Fibroblast of skin of scalp (primary cell): Measurements from ENCODE around the gene CYP27C1.

Experiments
- DNase-seq: peaks from one replicate; pipeline ENCODE4 v3.0.0-alpha.2; 2013

The CYP27C1 gene

DNA sequence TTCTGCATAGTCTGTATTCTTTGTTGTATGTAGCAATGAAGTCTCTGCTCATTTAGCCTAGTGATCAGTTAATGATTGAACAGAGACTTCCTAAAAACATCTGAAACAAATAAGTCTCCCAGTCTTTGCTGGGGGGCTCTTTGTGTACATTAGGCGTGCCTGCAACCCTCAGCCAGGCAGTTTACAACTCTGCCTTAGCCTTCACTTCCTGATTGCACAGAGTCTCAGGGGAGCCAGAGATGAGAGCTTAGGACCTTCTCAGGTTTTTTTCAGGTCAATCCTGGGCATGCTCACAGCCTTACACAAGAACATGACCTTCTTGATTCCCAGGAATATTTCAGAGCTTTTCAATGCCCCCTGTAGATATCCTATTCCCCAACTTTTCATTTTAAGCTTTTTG, 69.1 kb downstream of the CYP27C1 start:
- no peak for DNase-seq

DNA sequence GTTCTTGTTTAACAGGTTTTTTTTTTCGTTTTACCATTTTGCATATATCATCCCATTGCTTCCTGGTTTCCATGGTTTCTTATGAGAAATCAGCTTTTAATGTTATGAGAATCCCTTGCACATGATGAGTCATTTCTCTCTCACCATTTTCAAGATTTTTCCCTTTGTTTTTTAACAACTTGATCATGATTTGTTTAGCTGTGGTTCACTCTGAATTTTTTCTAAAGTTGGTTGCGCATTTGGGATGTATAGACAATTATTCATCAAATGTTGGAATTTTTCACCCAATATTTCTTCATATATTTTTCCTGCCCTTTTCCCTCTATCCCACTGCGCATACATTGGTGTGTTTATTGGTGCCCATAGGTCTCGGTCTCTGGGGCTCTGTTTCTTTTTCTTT, 70.7 kb downstream of the CYP27C1 start:
- DNase-seq: peak; percentile 98

DNA sequence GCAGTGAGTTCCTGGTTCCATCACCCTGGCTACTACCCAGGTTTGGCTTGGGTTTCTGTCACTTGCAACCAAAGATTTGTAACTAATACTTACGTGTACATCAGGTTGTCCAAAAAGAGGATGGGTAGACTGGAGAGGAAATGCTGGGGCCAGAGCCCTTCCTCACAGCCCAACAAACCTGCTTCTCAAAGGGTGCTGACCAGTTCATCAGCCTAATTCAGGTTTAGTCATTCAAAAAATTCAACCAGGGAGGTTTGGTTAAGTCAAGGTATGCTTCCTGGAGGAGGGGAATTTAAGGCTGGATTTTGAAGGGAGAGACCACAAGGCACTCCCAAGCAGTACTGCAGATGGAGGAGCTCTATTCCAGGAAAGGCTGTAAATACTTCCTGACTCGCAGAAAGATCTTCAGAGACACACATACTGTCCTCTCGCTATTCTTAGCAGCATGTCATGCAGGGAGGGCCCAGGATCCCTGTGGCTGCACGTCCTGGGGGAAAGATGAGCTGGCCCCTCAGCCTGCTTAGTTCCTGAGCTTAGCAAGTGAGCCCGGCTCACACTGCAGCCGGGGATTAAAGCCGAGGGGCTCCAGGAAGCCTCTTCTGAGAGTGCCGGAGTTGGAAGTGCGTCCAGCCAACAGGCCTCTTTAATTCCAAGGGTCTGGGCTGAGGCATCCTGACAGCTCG, 73.1 kb downstream of the CYP27C1 start:
- peak; percentile 84 for DNase-seq

DNA sequence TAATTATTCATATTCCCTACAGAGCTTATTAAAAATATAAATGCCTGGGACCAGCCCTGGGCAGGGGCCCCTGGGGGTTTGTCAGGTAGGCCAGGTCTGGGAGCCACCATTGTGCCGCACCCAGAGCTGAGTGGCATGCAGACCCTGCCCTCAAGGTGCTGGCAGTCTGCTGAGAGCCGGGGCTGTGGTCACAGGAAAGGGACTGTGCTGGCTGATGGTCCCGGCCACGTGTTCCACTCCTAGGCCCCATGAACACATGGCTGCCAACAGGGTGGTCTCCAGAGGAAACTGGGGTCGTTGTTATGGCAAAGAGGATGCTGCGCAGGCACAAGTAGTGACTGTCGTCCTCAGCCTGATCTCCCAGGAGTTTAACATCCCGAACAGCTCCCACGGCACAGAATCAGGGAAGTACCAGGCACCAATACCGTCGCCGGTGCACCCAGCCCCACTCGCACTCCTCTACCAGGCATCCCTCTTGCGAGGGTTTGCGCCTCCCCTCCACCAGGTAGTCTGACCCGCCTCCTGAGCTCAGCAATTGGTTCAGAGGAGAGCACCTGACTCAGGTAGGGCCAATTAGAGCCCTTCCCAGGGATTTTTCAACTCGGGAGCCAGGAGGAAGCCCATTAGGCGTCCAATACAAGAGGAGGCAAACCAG, 73.9 kb downstream of the CYP27C1 start:
- no peak for DNase-seq

DNA sequence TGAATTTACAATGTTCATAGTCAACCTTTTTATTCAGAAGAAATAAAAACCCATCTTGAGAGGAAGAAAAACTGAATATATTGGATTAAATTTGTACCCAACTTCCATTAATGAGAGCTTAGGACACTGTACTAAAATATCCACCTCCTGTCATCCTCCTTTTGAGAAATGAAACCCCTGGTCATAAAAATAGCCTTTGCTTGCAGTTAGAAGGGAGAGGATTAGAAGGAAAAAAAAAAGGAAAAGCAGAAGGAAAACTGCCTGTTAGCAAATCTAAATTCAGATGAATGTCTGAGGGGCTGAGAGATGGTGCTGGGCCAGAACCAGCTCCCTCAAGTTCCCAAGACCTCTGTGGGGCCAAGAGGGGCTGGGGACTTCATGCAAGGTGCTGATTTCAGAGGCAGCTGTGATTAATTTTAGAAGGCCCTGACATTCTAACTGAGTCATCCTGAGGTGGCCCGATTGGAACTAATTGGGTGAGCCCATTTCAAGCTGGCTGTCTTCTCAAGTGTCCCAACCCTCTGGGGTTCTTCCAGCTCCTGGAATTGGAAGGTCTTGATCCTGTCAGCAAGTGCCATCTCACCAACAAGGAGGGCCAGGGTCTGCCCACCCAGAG, 74.7 kb downstream of the CYP27C1 start:
- DNase-seq: peak; percentile 73

DNA sequence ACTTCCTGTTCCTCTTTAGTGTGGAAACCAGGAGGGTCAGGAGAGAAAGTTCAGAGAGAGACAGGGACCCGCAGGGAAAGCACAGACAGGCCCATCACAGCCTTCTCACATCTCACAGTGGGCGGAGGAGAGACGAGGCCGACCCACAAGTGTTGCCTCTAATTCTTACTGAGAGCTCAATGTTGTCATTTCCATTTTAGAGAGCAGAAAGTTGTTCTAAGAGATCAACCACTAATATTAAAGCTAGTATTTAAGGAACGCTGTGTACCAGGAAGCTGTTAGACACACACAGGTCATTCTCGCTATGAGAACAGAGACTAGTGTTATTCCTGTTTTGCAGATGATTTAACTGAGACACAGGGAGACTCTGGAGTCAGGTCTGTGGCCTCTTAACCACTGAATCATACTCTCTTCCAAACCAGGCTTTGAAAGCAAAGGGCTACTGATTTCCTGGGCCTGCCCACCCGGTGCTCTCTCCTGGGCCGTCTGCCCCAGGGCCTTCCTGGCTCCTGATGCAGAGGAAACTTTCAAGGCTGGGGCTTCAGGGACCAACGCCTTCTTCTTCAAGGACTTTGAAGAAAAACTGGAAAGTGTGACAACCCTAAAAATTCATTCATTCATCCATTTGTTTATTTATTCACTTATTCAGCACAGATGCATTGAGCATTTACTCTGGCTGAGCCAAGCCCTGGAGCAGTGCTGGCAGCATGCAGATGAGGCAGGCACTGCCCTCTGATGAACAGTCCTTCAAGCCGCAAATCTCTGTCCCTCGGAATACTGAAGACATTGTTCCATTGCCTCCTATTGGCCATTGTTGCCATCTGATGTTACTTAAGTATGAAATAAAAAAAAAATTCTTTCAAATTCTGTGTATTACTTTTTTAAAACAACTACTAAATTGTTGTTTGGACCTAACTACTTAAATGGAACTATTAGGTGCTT, 76.0 kb downstream of the CYP27C1 start:
- DNase-seq: peak; percentile 53

DNA sequence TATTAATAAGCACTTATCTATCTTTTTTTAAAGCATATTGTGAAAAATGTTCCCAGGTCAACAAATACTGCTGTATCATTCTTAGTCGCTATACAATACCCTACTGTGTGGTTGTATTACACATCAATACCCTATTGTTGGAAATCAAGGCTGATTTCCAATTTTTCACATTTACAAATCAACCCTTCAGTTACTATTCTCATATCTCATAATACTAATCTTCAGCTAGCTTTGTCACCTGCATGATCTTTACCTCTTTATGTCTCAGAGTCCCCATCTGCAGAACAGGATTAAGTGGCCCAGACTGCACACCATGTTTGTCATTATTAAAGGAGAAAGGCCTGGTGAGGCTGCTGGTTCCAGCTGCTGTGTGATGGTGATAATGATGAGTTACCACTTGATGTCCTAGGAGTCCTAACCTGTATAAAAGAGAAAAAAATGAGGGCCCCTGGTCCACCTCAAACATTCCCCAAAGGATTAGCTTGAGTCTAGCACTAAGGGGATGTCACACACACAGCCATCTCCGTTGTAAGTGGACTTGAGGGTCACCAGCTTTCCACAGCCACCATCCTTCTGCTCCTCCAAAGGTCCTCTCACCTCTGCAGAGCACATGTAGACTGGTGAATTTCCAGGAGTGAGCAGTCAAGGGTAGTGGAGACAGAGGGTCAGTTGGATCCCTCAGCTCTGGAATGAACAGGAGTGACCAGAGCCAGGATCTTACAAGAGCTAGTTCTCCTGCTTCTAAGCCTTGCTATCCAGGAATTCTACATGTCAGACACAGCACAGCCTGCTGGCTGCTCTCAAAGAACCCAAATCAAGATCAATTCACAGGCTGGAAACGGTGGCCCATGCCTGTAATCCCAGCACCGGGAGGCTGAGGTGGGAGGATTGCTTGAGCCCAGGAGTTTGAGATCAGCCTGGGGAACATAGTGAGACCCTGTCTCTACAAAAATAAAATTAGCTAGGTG, 77.2 kb downstream of the CYP27C1 start:
- DNase-seq: no peak

DNA sequence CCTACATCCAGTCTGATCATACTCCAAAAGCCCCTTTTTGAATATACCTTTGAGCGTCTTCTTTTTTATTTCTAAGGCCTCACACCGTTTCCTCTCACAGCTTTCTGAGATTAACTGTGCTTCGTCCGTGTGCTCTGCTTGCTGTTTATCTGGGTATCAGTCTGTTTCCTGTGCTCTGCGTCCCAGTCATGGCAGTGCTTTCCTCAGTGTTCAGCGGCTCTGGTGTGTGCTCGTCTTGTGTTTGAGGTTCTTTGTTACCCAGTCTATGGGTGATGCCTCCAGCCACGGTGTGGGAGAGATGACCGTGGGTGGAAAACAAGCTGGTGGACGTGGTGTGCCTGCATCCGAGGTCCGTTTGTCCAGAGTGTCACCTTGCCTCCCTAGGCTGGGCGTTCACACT, 79.6 kb downstream of the CYP27C1 start:
- DNase-seq: no peak

DNA sequence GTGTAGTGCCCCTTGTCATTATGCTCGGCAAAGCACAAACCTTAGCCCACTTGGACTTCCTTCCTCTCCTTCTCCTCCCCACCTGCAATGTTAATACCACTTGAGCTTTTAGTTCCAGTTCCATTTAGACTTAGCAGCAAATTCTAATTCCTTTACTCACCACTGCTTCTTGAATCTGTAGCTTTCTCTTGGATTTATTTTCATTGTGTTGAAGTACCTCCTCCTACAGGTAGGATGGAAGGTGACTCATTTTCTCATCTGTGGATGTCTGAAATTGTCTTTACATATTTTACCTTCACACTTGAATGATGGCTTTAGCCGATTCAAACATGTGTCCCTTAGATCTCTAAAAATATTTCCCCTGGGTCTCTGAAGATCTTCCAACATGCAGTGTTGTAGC, 80.3 kb downstream of the CYP27C1 start:
- no peak for DNase-seq

DNA sequence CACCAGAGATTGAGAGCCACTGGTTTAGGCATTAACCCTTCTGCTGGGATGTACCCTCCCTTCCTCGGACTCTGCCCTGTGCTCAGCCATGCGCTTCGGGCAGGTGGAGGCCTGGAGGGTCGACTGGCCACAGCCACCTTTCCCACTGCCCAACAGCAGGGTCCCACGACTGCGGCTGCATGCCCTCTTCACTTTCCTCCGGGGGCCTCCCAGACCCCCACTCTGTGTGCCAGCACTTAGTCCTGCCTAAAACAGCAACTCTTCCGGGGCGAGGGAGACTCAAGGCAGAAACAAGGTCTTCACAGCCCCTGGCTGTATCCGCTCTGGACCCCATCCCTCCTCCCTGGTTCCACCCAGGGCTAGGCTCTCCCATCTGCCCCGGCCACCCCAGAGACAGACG, 81.8 kb downstream of the CYP27C1 start:
- DNase-seq: no peak

DNA sequence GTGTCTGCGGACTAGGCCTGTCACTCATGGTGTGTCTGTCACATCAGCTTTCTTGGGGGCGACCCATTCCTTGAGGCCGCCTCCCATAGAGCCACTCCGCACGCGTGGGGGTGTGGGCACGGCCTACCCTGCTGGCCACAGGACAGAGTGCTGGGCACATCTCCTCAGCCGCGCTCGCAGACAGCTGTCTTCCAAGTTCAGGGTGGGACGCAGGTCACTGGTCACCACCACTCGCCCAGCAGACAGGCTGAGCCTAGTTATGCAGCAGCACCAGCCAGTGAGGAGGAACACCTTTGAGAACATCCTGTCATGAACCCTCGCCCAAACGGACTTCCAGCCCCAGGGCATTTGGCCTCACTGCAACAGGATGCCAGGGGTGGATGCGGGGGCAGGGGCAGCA, 82.4 kb downstream of the CYP27C1 start:
- no peak for DNase-seq

DNA sequence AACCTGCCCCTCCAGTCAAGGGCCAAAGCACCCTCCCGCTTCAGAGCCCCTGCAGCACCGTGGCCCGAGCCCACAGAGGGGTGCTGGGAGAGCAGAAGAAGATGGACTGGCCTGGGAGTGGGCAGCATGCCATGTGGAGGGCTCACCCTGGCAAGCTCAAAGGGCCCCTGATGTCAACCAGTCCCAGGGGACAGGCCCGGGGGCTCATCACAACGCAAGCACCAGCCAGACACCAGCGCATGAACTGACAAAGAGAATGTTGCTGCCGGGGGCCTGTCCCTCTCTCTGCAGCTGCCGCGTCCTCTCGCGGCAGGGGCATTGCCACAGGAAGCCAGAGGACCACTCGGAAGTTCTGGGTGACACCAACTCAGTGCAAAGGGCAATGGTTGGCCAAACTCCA, 82.9 kb downstream of the CYP27C1 start:
- no peak for DNase-seq

DNA sequence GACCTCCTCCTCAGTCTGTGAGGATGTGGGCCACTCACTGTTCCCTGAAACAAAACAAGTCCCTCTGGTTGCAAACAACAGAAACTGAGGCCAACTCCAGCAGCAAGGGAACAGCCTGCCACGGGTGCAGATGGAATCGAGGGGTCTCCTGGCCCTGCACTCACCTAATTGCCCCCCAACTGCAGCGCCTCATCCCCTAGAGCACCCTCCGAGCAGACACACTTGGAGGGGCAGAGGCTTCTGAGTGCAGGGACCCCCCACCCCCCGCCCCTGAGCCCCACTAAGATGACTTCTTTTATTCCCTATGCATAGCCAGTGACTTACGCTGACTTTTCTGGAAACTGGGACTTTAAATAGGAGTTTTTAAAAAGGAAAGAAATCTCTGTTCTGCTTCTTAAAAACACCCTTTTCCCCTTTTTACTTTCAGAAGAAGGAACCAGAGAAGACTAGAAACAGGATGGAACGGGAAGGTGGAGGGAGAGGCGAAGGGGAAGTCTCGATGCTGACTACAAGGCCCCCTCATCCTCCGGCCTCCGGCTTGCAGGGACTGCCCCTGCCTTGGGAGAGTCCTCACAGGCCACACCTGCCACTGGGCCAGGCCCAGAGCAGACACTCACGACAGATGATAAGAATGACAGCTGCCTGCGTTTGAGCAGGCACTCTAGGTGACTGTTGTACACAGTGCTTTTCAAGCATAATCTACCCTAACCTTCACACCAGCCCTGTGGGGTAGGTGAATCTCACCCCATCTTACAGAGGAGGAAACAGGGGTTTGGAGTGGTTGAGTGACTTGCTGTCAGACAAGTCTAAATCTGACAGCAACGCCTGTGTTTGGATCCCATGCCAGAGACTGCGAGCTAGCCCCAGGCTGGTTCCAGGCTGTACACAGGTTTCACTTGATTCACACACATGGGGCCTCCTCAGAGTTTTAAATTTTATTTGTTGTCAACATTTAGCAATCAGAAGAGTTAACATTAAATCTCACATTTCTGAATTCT, 85.0 kb downstream of the CYP27C1 start:
- no peak for DNase-seq

DNA sequence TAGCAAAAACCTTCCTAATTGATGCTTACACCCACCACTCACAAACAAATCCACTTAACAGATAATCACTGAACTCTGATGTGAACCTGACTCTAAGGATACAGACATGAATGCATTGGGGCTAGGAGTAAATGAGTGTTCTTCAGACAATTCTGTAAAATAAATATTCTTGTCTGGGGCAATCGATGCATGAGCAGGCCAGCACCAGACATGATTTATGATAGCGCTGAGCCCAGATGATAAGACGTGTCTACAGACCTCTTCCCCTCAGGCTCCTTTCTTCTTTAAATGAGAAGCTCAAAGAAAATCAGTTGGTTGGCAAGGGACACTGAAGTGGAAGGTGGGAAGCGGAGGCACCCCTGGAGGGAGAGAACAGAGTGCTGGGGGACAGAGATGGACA, 85.9 kb downstream of the CYP27C1 start:
- no peak for DNase-seq
